Astrocyte (in vitro differentiated cells and primary cell): Measurements from ENCODE around the gene POFUT2. TPM values are rescaled to one million over a fixed set of nuclear protein-coding genes. Genes with fewer than 3 reads are reported as not detected.

Experiments used
- DNase-seq: peaks from one replicate; pipeline ENCODE4 v3.0.0-alpha.2; 2010; ENCODE audit warnings: low read depth
- FAIRE-seq: peaks from 2 replicates; lab custom pipeline; 2011; peaks lifted over from hg19 to GRCh38; lab: Jason Lieb, UNC
- H2AFZ ChIP-seq: 2 replicates; pipeline ENCODE4 v1.6.0; 2012; ENCODE audit warnings: low read depth, low read length, inconsistent platforms
- H3K27ac ChIP-seq: 2 replicates; pipeline ENCODE4 v1.5.1; 2011; ENCODE audit warnings: low read depth, low read length, inconsistent platforms
- H3K27me3 ChIP-seq: 2 replicates; pipeline ENCODE4 v1.6.0; 2011; ENCODE audit warnings: low read length, inconsistent platforms; ENCODE audit not compliant: insufficient read depth
- H3K36me3 ChIP-seq: 2 replicates; pipeline ENCODE4 v1.5.1; 2011; ENCODE audit warnings: low read length, inconsistent platforms; ENCODE audit not compliant: insufficient read depth
- H3K4me1 ChIP-seq: 2 replicates; pipeline ENCODE4 v1.5.1; 2011; ENCODE audit warnings: low read length, inconsistent platforms; ENCODE audit not compliant: insufficient read depth
- H3K4me2 ChIP-seq: 2 replicates; pipeline ENCODE4 v1.6.0; 2012; ENCODE audit warnings: low read length, inconsistent platforms
- H3K4me3 ChIP-seq: 2 replicates; pipeline ENCODE4 v1.5.1; 2011; ENCODE audit warnings: low read depth, mild to moderate bottlenecking, low read length, inconsistent platforms; ENCODE audit not compliant: insufficient read depth
- H3K79me2 ChIP-seq: 2 replicates; pipeline ENCODE4 v1.6.0; 2012; ENCODE audit warnings: mild to moderate bottlenecking, low read length, inconsistent platforms; ENCODE audit not compliant: insufficient read depth
- H3K9ac ChIP-seq: 2 replicates; pipeline ENCODE4 v1.6.0; 2012; ENCODE audit warnings: mild to moderate bottlenecking, low read length, inconsistent platforms
- H3K9me3 ChIP-seq: 2 replicates; pipeline ENCODE4 v1.5.1; 2012; ENCODE audit warnings: low read depth, mild to moderate bottlenecking, low read length, inconsistent platforms; ENCODE audit not compliant: insufficient read depth
- H4K20me1 ChIP-seq: 2 replicates; pipeline ENCODE4 v1.6.0; 2012; ENCODE audit warnings: low read length, inconsistent platforms; ENCODE audit not compliant: insufficient read depth
- H3K27ac Mint-ChIP-seq: one replicate; pipeline ENCODE4 v1.8.0; 2021; ENCODE audit warnings: mild to moderate bottlenecking, mixed read lengths; ENCODE audit not compliant: unreplicated experiment
- H3K27me3 Mint-ChIP-seq: one replicate; pipeline ENCODE4 v1.8.0; 2021; ENCODE audit warnings: low read depth, mixed read lengths; ENCODE audit not compliant: unreplicated experiment
- H3K36me3 Mint-ChIP-seq: one replicate; pipeline ENCODE4 v1.8.0; 2021; ENCODE audit warnings: low read depth, mixed read lengths; ENCODE audit not compliant: unreplicated experiment
- H3K4me1 Mint-ChIP-seq: one replicate; pipeline ENCODE4 v1.8.0; 2021; ENCODE audit warnings: low read depth, mixed read lengths; ENCODE audit not compliant: unreplicated experiment
- H3K4me3 Mint-ChIP-seq: one replicate; pipeline ENCODE4 v1.8.0; 2021; ENCODE audit warnings: mild to moderate bottlenecking, moderate library complexity, mixed read lengths; ENCODE audit not compliant: unreplicated experiment
- H3K9me3 Mint-ChIP-seq: one replicate; pipeline ENCODE4 v1.8.0; 2021; ENCODE audit warnings: mild to moderate bottlenecking, mixed read lengths; ENCODE audit not compliant: unreplicated experiment
- CTCF ChIP-seq: IDR thresholded peaks from 2 replicates; pipeline ENCODE4 v1.5.1; 2011; ENCODE audit warnings: low read depth, mild to moderate bottlenecking, inconsistent platforms, low read length, moderate library complexity; ENCODE audit not compliant: insufficient read depth
- EZH2 ChIP-seq: IDR thresholded peaks from 2 replicates; pipeline ENCODE4 v1.6.1; 2012; ENCODE audit warnings: mild to moderate bottlenecking, low read length, inconsistent platforms; ENCODE audit not compliant: insufficient read depth
- total RNA-seq: library from RNA; stranded (reverse); gene quantifications from 2 replicates; pipeline ENCODE4 v1.2.1, GENCODE V29; 2021

The POFUT2 gene
- total RNA-seq, 1 donor from 2014 or later = 109 TPM

GRCh38 chr21:45222001-45222400 is 65.7 kb downstream of the POFUT2 start:
- Mint-ChIP-seq H3K27ac (no peak overlapping the region), H3K4me3 (no peak overlapping the region), H3K27me3 (no peaks in the 10 kb centered on the region), H3K9me3 (peaks cover 1% of the 10 kb centered on the region), H3K36me3 (peaks cover 6% of the 10 kb centered on the region), H3K4me1 (peaks cover 40% of the 10 kb centered on the region)
- Histone ChIP-seq H3K9ac (no peak overlapping the region), H3K27me3 (peaks cover 4% of the 10 kb centered on the region), H3K9me3 (no peaks in the 10 kb centered on the region), H3K4me3 (no peak overlapping the region), H4K20me1 (no peaks in the 10 kb centered on the region), H3K4me2 (no peak overlapping the region), H3K36me3 (peaks cover 2% of the 10 kb centered on the region), H2AFZ (no peak overlapping the region), H3K27ac (no peak overlapping the region), H3K4me1 (peaks cover 9% of the 10 kb centered on the region), H3K79me2 (no peaks in the 10 kb centered on the region)
- no peak for TF ChIP-seq EZH2
- TF ChIP-seq CTCF = no peak
- DNase-seq (no peak), FAIRE-seq (no peak)

- DNase-seq (no peak), FAIRE-seq (no peak)
- H3K27ac ChIP-seq = no peak overlapping the region
- peaks cover 2% of the 10 kb centered on the region for H3K36me3 ChIP-seq
- Mint-ChIP-seq H3K9me3 (peaks cover 4% of the 10 kb centered on the region), H3K36me3 (peaks cover 13% of the 10 kb centered on the region), H3K27ac (no peak overlapping the region), H3K27me3 (no peaks in the 10 kb centered on the region), H3K4me3 (no peak overlapping the region), H3K4me1 (peaks cover 29% of the 10 kb centered on the region)
- H3K9me3 ChIP-seq = no peaks in the 10 kb centered on the region
- no peak overlapping the region for H3K4me2 ChIP-seq
- no peak for TF ChIP-seq EZH2
- TF ChIP-seq CTCF = no peak
- H3K4me3 ChIP-seq = no peak overlapping the region
- no peak overlapping the region for H2AFZ ChIP-seq
- peaks cover under 1% of the 10 kb centered on the region for H3K27me3 ChIP-seq
- H3K79me2 ChIP-seq = no peaks in the 10 kb centered on the region
- no peak overlapping the region for H3K9ac ChIP-seq
- peaks cover 4% of the 10 kb centered on the region for H3K4me1 ChIP-seq
- H4K20me1 ChIP-seq = no peaks in the 10 kb centered on the region
Measured at GRCh38 chr21:45220714-45221490, 66.8 kb downstream of the POFUT2 start.

- Histone ChIP-seq H3K79me2 (no peaks in the 10 kb centered on the region), H2AFZ (no peak overlapping the region), H3K4me3 (no peak overlapping the region), H4K20me1 (no peaks in the 10 kb centered on the region), H3K4me1 (peaks cover 4% of the 10 kb centered on the region), H3K36me3 (peaks cover 2% of the 10 kb centered on the region), H3K9ac (peak overlapping the region; percentile 18), H3K27ac (peak overlapping the region; percentile 40), H3K4me2 (no peak overlapping the region), H3K9me3 (no peaks in the 10 kb centered on the region), H3K27me3 (no peaks in the 10 kb centered on the region)
- no peaks in the 10 kb centered on the region for H3K27me3 Mint-ChIP-seq
- DNase-seq (no peak), FAIRE-seq (no peak)
- H3K9me3 Mint-ChIP-seq = peaks cover 4% of the 10 kb centered on the region
- H3K27ac Mint-ChIP-seq = no peak overlapping the region
- peaks cover 13% of the 10 kb centered on the region for H3K36me3 Mint-ChIP-seq
- H3K4me1 Mint-ChIP-seq = peaks cover 22% of the 10 kb centered on the region
- TF ChIP-seq CTCF (no peak), EZH2 (no peak)
- no peak overlapping the region for H3K4me3 Mint-ChIP-seq
Measured at GRCh38 chr21:45220071-45220481, 67.6 kb downstream of the POFUT2 start.
